Measurements from ENCODE around the gene BIN1. TPM values are rescaled to one million over a fixed set of nuclear protein-coding genes. Genes with fewer than 3 reads are reported as not detected.

The BIN1 gene
- total RNA-seq, 1 donor from 2014 or later: 58.2 TPM

- DNase-seq (ENCODE audit: low read depth, low spot score): no peak
Measured at GRCh38 chr2:127076290-127076689, 30.7 kb downstream of the BIN1 start.

- DNase-seq (ENCODE audit: low read depth, low spot score): no peak
Measured at GRCh38 chr2:127075821-127076220, 31.1 kb downstream of the BIN1 start.

- no peak for DNase-seq (ENCODE audit: low read depth, low spot score)
Measured at GRCh38 chr2:127074936-127075335, 32.0 kb downstream of the BIN1 start.

- no peak for DNase-seq (ENCODE audit: low read depth, low spot score)
Measured at GRCh38 chr2:127074358-127074757, 32.6 kb downstream of the BIN1 start.

- DNase-seq (ENCODE audit: low read depth, low spot score): no peak
Measured at GRCh38 chr2:127072970-127073369, 34.0 kb downstream of the BIN1 start.

- no peak for DNase-seq (ENCODE audit: low read depth, low spot score)
Measured at GRCh38 chr2:127072396-127072795, 34.6 kb downstream of the BIN1 start.

GRCh38 chr2:127071901-127072328 lies 35.0 kb downstream of the BIN1 start:
- DNase-seq (ENCODE audit: low read depth, low spot score): no peak

GRCh38 chr2:127070221-127070620 lies 36.7 kb downstream of the BIN1 start:
- no peak for DNase-seq (ENCODE audit: low read depth, low spot score)

- DNase-seq (ENCODE audit: low read depth, low spot score): no peak
Measured at GRCh38 chr2:127069536-127069935, 37.4 kb downstream of the BIN1 start.

GRCh38 chr2:127069003-127069402 lies 38.0 kb downstream of the BIN1 start:
- DNase-seq (ENCODE audit: low read depth, low spot score): no peak

- no peak for DNase-seq (ENCODE audit: low read depth, low spot score)
Measured at GRCh38 chr2:127068351-127068741, 38.6 kb downstream of the BIN1 start.

GRCh38 chr2:127067620-127068350 lies 39.2 kb downstream of the BIN1 start:
- no peak for DNase-seq (ENCODE audit: low read depth, low spot score)

- no peak for DNase-seq (ENCODE audit: low read depth, low spot score)
Measured at GRCh38 chr2:127066942-127067341, 40.0 kb downstream of the BIN1 start.

GRCh38 chr2:127065940-127066318 lies 41.0 kb downstream of the BIN1 start:
- DNase-seq (ENCODE audit: low read depth, low spot score): no peak

GRCh38 chr2:127065299-127065939 lies 41.5 kb downstream of the BIN1 start:
- DNase-seq (ENCODE audit: low read depth, low spot score): no peak

GRCh38 chr2:127064642-127065250 lies 42.2 kb downstream of the BIN1 start:
- peak; percentile 87 for DNase-seq (ENCODE audit: low read depth, low spot score)

GRCh38 chr2:127063701-127064590 lies 43.0 kb downstream of the BIN1 start:
- no peak for DNase-seq (ENCODE audit: low read depth, low spot score)

- peak; percentile 90 for DNase-seq (ENCODE audit: low read depth, low spot score)
Measured at GRCh38 chr2:127061375-127062273, 45.3 kb downstream of the BIN1 start.

GRCh38 chr2:127060264-127060945 lies 46.5 kb downstream of the BIN1 start:
- DNase-seq (ENCODE audit: low read depth, low spot score): no peak

GRCh38 chr2:127059559-127059958 lies 47.4 kb downstream of the BIN1 start:
- DNase-seq (ENCODE audit: low read depth, low spot score): no peak
